NT2/D1 (cell line): ENCODE measurements around the gene DNAJC25.

Source experiments
- DNase-seq: peaks from one replicate; pipeline ENCODE4 v3.0.0-alpha.2; 2011; ENCODE audit warnings: low read depth, low spot score
- H3K27me3 ChIP-seq: 2 replicates; pipeline ENCODE4 v1.6.0; 2011; ENCODE audit warnings: mild to moderate bottlenecking; ENCODE audit not compliant: insufficient read length, insufficient read depth
- H3K36me3 ChIP-seq: 2 replicates; pipeline ENCODE4 v1.6.1; 2011; ENCODE audit warnings: mild to moderate bottlenecking, low read length, mixed read lengths; ENCODE audit not compliant: insufficient read depth, insufficient read length
- H3K4me1 ChIP-seq: 2 replicates; pipeline ENCODE4 v1.5.1; 2011; ENCODE audit not compliant: insufficient read depth, insufficient read length
- H3K4me3 ChIP-seq: 2 replicates; pipeline ENCODE4 v1.5.1; 2011; ENCODE audit warnings: low read depth; ENCODE audit not compliant: insufficient read length
- H3K9ac ChIP-seq: 2 replicates; pipeline ENCODE4 v1.6.0; 2011; ENCODE audit warnings: low read depth; ENCODE audit not compliant: insufficient read length
- H3K9me3 ChIP-seq: 2 replicates; pipeline ENCODE4 v1.5.1; 2011; ENCODE audit warnings: mild to moderate bottlenecking, low read length; ENCODE audit not compliant: insufficient read depth
- SUZ12 ChIP-seq: IDR thresholded peaks from 2 replicates; pipeline ENCODE4 v1.6.1; 2011; ENCODE audit not compliant: insufficient read length, insufficient read depth; ENCODE audit errors: extremely low read depth
- YY1 ChIP-seq: IDR thresholded peaks from 2 replicates; pipeline ENCODE4 v1.6.1; 2011; ENCODE audit not compliant: insufficient read length, insufficient read depth
- ZNF274 ChIP-seq: IDR thresholded peaks from 2 replicates; pipeline ENCODE4 v1.6.1; 2011; ENCODE audit warnings: mild to moderate bottlenecking, low read depth, low read length

The DNAJC25 gene

GRCh38 chr9:111644195-111644772, 13.2 kb downstream of the DNAJC25 start:
- H3K9me3 ChIP-seq = peaks cover 5% of the 10 kb centered on the region
- H3K9ac ChIP-seq = no peak overlapping the region
- no peak overlapping the region for H3K4me3 ChIP-seq
- no peaks in the 10 kb centered on the region for H3K4me1 ChIP-seq
- TF ChIP-seq ZNF274 = no peak
- no peak for TF ChIP-seq SUZ12
- TF ChIP-seq YY1 = no peak
- H3K27me3 ChIP-seq = no peaks in the 10 kb centered on the region
- no peak for DNase-seq
- H3K36me3 ChIP-seq = peaks cover 53% of the 10 kb centered on the region

- H3K9me3 ChIP-seq = no peaks in the 10 kb centered on the region
- no peaks in the 10 kb centered on the region for H3K4me1 ChIP-seq
- no peak for TF ChIP-seq YY1
- no peak for TF ChIP-seq ZNF274
- TF ChIP-seq SUZ12 = no peak
- DNase-seq = no peak
- no peaks in the 10 kb centered on the region for H3K27me3 ChIP-seq
- H3K36me3 ChIP-seq = peaks cover 68% of the 10 kb centered on the region
- H3K9ac ChIP-seq = no peak overlapping the region
- H3K4me3 ChIP-seq = no peak overlapping the region
These were observed 14.7 kb downstream of the DNAJC25 start for GRCh38 chr9:111645806-111646205.

- no peak for DNase-seq
- Histone ChIP-seq H3K9ac (no peak overlapping the region), H3K9me3 (no peaks in the 10 kb centered on the region), H3K4me1 (no peaks in the 10 kb centered on the region), H3K4me3 (no peak overlapping the region), H3K36me3 (peaks cover 74% of the 10 kb centered on the region), H3K27me3 (no peaks in the 10 kb centered on the region)
- TF ChIP-seq ZNF274 = no peak
- no peak for TF ChIP-seq YY1
- no peak for TF ChIP-seq SUZ12
These were observed 15.3 kb downstream of the DNAJC25 start for GRCh38 chr9:111646417-111646816.

- peaks cover 75% of the 10 kb centered on the region for H3K36me3 ChIP-seq
- no peak overlapping the region for H3K9ac ChIP-seq
- no peaks in the 10 kb centered on the region for H3K4me1 ChIP-seq
- H3K9me3 ChIP-seq = no peaks in the 10 kb centered on the region
- DNase-seq = no peak
- H3K4me3 ChIP-seq = no peak overlapping the region
- no peaks in the 10 kb centered on the region for H3K27me3 ChIP-seq
- no peak for TF ChIP-seq SUZ12
- TF ChIP-seq ZNF274 = no peak
These were observed 16.9 kb downstream of the DNAJC25 start for GRCh38 chr9:111648066-111648465.

- TF ChIP-seq SUZ12 (no peak), YY1 (no peak), ZNF274 (no peak)
- H3K27me3 ChIP-seq = no peaks in the 10 kb centered on the region
- H3K9me3 ChIP-seq = no peaks in the 10 kb centered on the region
- H3K9ac ChIP-seq = no peak overlapping the region
- peaks cover 80% of the 10 kb centered on the region for H3K36me3 ChIP-seq
- H3K4me3 ChIP-seq = no peak overlapping the region
- no peaks in the 10 kb centered on the region for H3K4me1 ChIP-seq
- DNase-seq = no peak
These were observed 17.9 kb downstream of the DNAJC25 start for GRCh38 chr9:111649016-111649415.

GRCh38 chr9:111657051-111657450, 25.9 kb downstream of the DNAJC25 start:
- Histone ChIP-seq H3K9ac (no peak overlapping the region), H3K27me3 (peaks cover 12% of the 10 kb centered on the region), H3K4me1 (no peaks in the 10 kb centered on the region), H3K4me3 (no peak overlapping the region), H3K36me3 (peaks cover 27% of the 10 kb centered on the region), H3K9me3 (no peaks in the 10 kb centered on the region)
- TF ChIP-seq ZNF274 (no peak), YY1 (no peak), SUZ12 (no peak)
- DNase-seq = no peak

GRCh38 chr9:111658943-111659342, 27.8 kb downstream of the DNAJC25 start:
- Histone ChIP-seq H3K4me1 (peaks cover 7% of the 10 kb centered on the region), H3K4me3 (no peak overlapping the region), H3K9me3 (no peaks in the 10 kb centered on the region), H3K36me3 (peaks cover 17% of the 10 kb centered on the region), H3K9ac (no peak overlapping the region), H3K27me3 (peaks cover 12% of the 10 kb centered on the region)
- TF ChIP-seq ZNF274 (no peak), SUZ12 (no peak), YY1 (no peak)
- no peak for DNase-seq

- Histone ChIP-seq H3K27me3 (peaks cover 12% of the 10 kb centered on the region), H3K4me3 (no peak overlapping the region), H3K36me3 (peaks cover 16% of the 10 kb centered on the region), H3K9me3 (no peaks in the 10 kb centered on the region), H3K9ac (no peak overlapping the region), H3K4me1 (peaks cover 7% of the 10 kb centered on the region)
- no peak for TF ChIP-seq ZNF274
- TF ChIP-seq YY1 = no peak
- no peak for TF ChIP-seq SUZ12
- no peak for DNase-seq
These were observed 28.6 kb downstream of the DNAJC25 start for GRCh38 chr9:111659691-111660090.
